Erythroblast (primary cell): ENCODE results near the gene CCNL1.

Source experiments
- GATA1 ChIP-seq: IDR thresholded peaks from 2 replicates; pipeline ENCODE4 v1.6.1; 2011; ENCODE audit warnings: low read depth, mild to moderate bottlenecking, control low read depth, low read length, moderate library complexity
- POLR2A ChIP-seq: IDR thresholded peaks from 2 replicates; pipeline ENCODE4 v1.6.1; 2011; ENCODE audit warnings: mild to moderate bottlenecking, low read length

DNA sequence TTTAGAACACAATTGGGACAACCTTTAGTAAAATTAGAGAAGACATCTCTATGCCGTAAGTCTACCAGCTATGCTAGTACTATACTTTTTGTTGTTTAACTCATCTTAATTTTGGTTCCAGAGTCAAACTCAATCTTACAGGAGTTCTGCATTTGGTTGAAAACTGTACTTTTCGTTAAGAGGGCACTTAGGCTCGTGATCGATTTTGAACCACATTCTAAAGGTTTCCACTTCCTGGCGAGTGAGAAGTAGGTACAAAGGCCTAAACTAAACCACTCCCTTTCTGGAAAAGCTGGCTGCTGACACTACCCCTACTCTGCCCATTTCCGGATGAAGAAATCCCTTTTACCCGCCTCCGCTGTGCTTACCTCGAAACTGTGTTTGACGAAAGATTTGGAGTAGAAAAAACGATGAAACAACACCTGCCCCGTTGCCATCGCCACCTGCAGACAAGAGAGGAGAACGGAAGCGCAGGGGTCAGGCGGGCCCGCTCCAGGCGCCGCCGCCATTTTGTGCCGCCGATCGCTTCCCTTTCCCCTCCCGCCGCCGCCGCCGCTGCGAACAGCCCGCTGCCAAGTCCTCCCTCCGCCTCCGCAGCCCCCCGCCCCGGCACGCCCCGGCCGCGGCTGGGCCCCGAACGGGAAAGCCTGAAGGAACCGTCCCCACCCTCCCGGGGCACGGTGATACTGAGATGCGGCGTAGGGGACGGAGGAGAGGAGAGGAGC lies 748 bp downstream of the CCNL1 start:
- TF ChIP-seq POLR2A, result no peak
- no peak for TF ChIP-seq GATA1
